MCF 10A (cell line): ENCODE results near the gene PAQR4. TPM values are rescaled to one million over a fixed set of nuclear protein-coding genes. Genes with fewer than 3 reads are reported as not detected.

Experiments
- BruUV-seq: library from RNA; stranded (reverse); fragments of 400-500 nt; replicated peaks from 2 replicates; lab custom pipeline; 2021; lab: Mats Ljungman, UMichigan
- CTCF ChIA-PET: fragments of 300-600 bp; sonication (Branson Sonifier 250); formaldehyde crosslinking; extraction: SDS; loops from one replicate; lab custom pipeline; 2021; ENCODE audit warnings: antibody characterized with exemption, inconsistent platforms; lab: Yijun Ruan, JAX
- POLR2A ChIA-PET: fragments of 300-600, 350-650 bp; sonication (Branson Sonifier 250); formaldehyde crosslinking; extraction: SDS; loops from one replicate; lab custom pipeline; 2020; ENCODE audit warnings: antibody characterized with exemption, inconsistent platforms; lab: Yijun Ruan, JAX
- DNase-seq: peaks from one replicate; pipeline ENCODE4 v3.0.0-alpha.2; 2018; ENCODE audit not compliant: unreplicated experiment
- H3K27ac Mint-ChIP-seq: one replicate; pipeline ENCODE4 v1.8.0; 2022; ENCODE audit warnings: mild to moderate bottlenecking, low read depth, mixed read lengths; ENCODE audit not compliant: unreplicated experiment
- H3K27me3 Mint-ChIP-seq: one replicate; pipeline ENCODE4 v1.8.0; 2022; ENCODE audit warnings: mixed read lengths; ENCODE audit not compliant: insufficient read depth, unreplicated experiment
- H3K36me3 Mint-ChIP-seq: one replicate; pipeline ENCODE4 v1.8.0; 2022; ENCODE audit warnings: mild to moderate bottlenecking, moderate library complexity, mixed read lengths; ENCODE audit not compliant: insufficient read depth, unreplicated experiment
- H3K4me1 Mint-ChIP-seq: one replicate; pipeline ENCODE4 v1.8.0; 2022; ENCODE audit warnings: mixed read lengths; ENCODE audit not compliant: insufficient read depth, unreplicated experiment
- H3K4me3 Mint-ChIP-seq: one replicate; pipeline ENCODE4 v1.8.0; 2022; ENCODE audit warnings: mild to moderate bottlenecking, moderate library complexity, mixed read lengths; ENCODE audit not compliant: unreplicated experiment
- H3K9me3 Mint-ChIP-seq: one replicate; pipeline ENCODE4 v1.8.0; 2022; ENCODE audit warnings: mixed read lengths; ENCODE audit not compliant: unreplicated experiment
- intact Hi-C: fragments of 100-400 bp; cut with micrococcal nuclease; formaldehyde crosslinking; loops from 2 replicates; pipeline ENCODE4 v1.14.1; 2022
- total RNA-seq: library from RNA; stranded (reverse); gene quantifications from 2 replicates; pipeline ENCODE4 v1.2.3, GENCODE V29; 2022
- TF ChIP-seq, protein P1 (sequence below): fragments of 200-600 bp; IDR thresholded peaks from one replicate; pipeline ENCODE4 v1.8.0; 2022; ENCODE audit warnings: antibody characterized with exemption, mild to moderate bottlenecking; ENCODE audit not compliant: unreplicated experiment

Gene PAQR4
- total RNA-seq, 1 experiment from 2014 or later, result 7.9 TPM

DNA sequence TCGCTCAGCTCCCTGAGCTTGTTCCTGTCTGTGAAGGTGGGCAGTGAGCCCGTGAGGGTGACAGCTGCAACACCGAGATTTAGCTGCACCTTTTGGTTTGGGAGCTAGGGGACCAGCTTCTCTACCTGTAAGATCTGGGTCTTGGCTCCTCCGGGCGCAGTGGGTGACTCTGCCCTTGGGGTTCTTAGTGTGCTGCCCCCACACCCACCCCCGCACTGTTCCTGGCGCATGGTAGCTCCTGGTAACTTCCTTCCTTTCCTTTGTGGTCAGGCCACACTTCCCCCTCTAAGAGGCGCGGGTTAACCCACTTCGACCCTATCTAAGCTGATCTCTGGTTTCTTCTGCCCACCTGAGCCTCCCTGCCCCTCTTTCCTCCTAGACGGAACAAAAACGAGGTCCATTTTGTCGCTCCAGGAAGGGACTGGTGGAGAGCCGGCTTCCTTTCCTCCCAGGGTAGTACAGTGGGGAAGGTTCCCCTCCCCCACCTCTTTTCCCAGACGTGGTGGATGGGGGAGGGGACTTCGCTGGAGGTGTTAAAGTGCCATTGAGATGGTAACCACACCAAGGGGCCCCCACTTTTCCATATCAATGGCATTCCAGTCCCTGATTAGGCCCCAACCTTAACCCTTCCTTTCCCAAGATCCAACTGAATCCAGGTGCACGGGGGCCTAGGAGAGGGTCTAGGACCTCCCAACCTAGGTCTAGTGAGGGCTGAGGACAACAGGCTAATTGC is 39.0 kb downstream of the PAQR4 start:
- BruUV-seq, result no TSS peak
- Mint-ChIP-seq H3K9me3 (no peaks in the 10 kb centered on the region), H3K27me3 (no peaks in the 10 kb centered on the region), H3K4me1 (no peaks in the 10 kb centered on the region), H3K4me3 (no peak overlapping the region), H3K36me3 (no peaks in the 10 kb centered on the region), H3K27ac (no peak overlapping the region)
- TF ChIP-seq, protein P1, sequence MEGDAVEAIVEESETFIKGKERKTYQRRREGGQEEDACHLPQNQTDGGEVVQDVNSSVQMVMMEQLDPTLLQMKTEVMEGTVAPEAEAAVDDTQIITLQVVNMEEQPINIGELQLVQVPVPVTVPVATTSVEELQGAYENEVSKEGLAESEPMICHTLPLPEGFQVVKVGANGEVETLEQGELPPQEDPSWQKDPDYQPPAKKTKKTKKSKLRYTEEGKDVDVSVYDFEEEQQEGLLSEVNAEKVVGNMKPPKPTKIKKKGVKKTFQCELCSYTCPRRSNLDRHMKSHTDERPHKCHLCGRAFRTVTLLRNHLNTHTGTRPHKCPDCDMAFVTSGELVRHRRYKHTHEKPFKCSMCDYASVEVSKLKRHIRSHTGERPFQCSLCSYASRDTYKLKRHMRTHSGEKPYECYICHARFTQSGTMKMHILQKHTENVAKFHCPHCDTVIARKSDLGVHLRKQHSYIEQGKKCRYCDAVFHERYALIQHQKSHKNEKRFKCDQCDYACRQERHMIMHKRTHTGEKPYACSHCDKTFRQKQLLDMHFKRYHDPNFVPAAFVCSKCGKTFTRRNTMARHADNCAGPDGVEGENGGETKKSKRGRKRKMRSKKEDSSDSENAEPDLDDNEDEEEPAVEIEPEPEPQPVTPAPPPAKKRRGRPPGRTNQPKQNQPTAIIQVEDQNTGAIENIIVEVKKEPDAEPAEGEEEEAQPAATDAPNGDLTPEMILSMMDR, result no peak
- ChIA-PET CTCF (interaction anchor here (0.6 to 9.6 kb wide), 2 partner anchors 20 to 265 kb away, joined by 5 to 121 read pairs; no protein-coding TSS in a partner anchor), POLR2A (interaction anchor here (1.3 kb wide), 1 partner anchor 14 kb away, joined by 5 read pairs; no protein-coding TSS in a partner anchor)
- intact Hi-C loops, result no loop called here
- DNase-seq, result no peak

DNA sequence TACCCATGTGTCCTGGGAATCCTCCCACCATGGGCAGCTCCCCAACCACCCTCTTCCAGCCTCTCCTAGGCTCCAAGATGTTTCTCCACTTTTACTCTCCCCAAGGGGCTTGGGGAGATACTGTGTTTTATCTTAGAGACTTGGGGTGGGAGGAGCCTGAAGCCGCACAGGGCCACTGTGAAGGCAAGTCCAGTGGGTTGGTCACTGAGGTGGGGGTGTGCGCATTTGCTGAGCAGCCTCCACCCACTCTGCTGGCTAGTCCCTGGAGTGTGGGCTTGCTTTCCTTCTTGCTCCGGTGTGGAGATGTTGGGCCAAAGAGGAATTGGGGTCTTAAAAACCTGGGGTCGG is 39.5 kb downstream of the PAQR4 start:
- H3K4me3 Mint-ChIP-seq, result no peak overlapping the region
- BruUV-seq, result no TSS peak
- CTCF ChIA-PET, result interaction anchor here (0.6 to 9.6 kb wide), 2 partner anchors 20 to 264 kb away, joined by 5 to 121 read pairs; no protein-coding TSS in a partner anchor
- H3K36me3 Mint-ChIP-seq, result no peaks in the 10 kb centered on the region
- POLR2A ChIA-PET, result no interaction called here
- no peak for DNase-seq
- TF ChIP-seq, protein P1, result no peak
- no peak overlapping the region for H3K27ac Mint-ChIP-seq
- no peaks in the 10 kb centered on the region for H3K9me3 Mint-ChIP-seq
- H3K4me1 Mint-ChIP-seq, result no peaks in the 10 kb centered on the region
- H3K27me3 Mint-ChIP-seq, result no peaks in the 10 kb centered on the region
- intact Hi-C loops, result no loop called here

DNA sequence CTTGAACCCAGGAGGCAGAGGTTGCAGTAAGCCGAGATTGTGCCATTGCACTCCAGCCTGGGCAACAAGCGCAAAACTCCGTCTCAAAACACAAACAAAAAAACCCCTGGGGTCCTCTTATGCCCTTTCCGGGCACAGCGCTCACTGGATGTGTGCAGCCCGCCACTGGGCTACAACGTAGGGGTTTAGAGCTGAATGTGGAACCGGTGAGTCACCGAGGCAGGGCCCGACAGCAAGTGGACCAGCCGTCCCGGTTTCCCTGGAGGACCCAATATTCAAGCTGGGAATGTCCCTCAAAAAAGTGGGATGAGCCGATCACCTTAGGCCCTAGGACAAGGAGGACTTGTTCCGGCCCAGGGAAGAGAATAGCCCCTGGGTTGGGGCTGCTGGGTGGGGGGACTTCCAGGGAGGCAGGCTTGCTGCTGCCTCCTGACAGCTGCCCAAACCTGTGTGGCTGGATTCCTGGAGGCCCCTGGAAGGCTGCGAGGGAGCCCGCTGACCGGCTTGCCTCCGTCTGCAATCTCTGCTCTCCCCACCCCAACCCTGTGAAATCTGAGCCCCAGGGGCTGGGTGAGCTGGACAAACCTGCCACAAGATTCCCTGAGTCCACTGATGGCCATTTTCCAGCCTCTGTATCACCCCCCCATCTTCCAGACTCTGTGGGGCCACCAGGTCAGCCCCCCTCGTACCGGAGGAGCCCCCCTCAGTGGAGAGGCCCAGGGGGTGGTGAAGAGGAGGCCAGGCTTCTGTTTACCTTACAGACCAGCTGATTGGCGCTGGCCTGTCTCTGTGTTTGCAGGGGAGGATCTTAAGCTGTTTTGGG is 40.6 kb downstream of the PAQR4 start:
- no TSS peak for BruUV-seq
- ChIA-PET POLR2A (no interaction called here), CTCF (interaction anchor here (0.6 to 1.7 kb wide), 4 partner anchors 11 to 245 kb away, joined by 3 to 10 read pairs (median 4); partner anchors contain the start of gene TNFRSF12A)
- intact Hi-C loops, result no loop called here
- TF ChIP-seq, protein P1, result no peak
- no peak for DNase-seq
- H3K4me1 Mint-ChIP-seq, result no peaks in the 10 kb centered on the region
- no peak overlapping the region for H3K4me3 Mint-ChIP-seq
- no peaks in the 10 kb centered on the region for H3K9me3 Mint-ChIP-seq
- H3K27me3 Mint-ChIP-seq, result no peaks in the 10 kb centered on the region
- H3K27ac Mint-ChIP-seq, result no peak overlapping the region
- no peaks in the 10 kb centered on the region for H3K36me3 Mint-ChIP-seq

DNA sequence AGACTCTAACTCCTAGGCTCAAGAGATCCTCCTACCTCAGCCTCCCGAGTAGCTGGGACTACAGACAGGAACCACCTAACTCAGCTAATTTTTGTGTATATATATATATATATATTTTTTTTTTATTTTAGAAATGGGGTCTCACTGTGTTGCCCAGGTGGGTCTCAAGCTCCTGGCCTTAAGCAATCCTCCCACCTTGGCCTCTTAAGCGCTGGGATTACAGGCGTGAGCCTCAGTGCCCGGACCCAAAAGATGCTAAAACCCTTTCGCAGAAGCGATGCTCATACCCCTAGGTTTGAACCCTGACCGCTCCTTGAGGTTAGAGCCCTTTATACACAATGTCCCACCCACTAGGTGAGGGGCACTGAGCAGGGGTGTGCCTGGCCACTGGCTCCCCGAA is 41.4 kb downstream of the PAQR4 start:
- no peak overlapping the region for H3K27ac Mint-ChIP-seq
- H3K27me3 Mint-ChIP-seq, result no peaks in the 10 kb centered on the region
- H3K4me3 Mint-ChIP-seq, result no peak overlapping the region
- POLR2A ChIA-PET, result no interaction called here
- H3K4me1 Mint-ChIP-seq, result no peaks in the 10 kb centered on the region
- CTCF ChIA-PET, result interaction anchor here (1.7 kb wide), 1 partner anchor 17 kb away, joined by 10 read pairs; no protein-coding TSS in a partner anchor
- no peak for DNase-seq
- TF ChIP-seq, protein P1, result no peak
- H3K9me3 Mint-ChIP-seq, result no peaks in the 10 kb centered on the region
- BruUV-seq, result no TSS peak
- H3K36me3 Mint-ChIP-seq, result no peaks in the 10 kb centered on the region
- intact Hi-C loops, result no loop called here
